ELF-1 (cell line): ENCODE results near the gene CALML5.

ENCODE experiments used
- DNase-seq: peaks from one replicate; pipeline ENCODE4 v3.0.0-alpha.2; 2016; ENCODE audit warnings: low read depth, low spot score

The CALML5 gene

DNA sequence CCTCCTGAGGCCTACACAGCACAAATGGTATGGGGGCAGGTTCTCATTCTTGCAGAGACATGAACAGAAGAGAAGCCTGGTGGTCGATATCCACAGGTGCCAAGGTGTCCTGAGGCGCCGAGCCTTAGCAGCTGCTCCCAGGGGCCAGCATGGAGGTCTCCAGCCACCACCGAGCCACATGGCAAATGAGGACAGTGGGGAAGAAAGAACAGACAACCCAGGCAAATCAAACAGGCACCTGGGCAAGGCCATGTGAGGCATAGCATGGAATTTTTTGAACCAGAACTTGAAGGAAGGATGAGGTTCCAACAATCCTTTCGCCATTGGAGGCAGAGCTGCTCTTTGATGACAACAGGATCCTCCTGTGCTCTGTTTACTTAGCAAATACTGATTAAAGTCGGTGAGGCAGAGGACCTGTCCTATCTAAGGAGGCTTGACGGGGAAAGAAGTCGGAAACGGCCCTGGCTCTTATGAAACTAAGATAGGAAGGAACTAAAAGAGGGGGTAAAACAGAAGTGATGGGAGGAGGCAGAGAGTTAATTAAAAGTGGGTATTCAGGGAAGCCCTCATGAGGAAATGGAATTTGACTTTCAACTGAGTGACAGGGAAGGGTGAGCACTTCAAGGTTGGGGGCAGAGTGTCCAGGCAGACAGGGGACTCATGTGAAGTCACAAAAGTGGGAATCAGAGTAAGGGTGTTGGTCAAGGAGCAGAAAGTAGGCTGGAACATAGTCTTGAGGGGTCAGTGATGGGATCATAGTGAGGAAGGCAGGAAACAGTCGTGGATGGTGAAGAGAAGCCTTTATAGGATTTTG, 16.8 kb upstream of the CALML5 start:
- DNase-seq, result no peak

DNA sequence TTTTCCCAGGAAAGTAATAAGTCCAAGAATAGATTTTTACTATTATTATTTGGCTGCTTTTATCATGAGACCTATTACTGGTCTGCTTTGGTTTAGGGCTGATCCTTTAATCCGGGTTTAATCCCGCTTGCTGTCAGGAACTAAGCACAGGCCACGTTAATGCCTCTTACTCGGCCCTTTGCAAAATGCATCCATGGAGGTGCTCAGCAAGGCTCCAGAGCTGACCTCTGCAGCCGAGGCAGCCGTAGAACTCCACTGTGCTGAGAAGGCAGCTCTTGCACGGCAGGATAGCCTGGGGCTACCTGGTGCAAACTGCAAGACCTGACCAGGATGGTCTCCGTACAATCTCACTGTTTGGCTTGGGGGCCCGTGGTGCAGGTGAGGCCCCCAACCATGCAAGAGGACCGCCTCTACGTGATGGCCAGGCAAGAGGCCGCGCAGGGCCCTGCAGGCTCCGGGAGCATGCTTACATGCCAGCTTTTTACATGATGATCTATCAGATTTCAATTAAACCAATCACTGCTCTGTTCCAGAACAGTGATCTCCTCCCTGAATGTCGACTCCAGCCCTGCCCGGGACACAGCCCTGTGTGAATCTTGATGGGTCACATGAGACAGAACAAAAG, 15.0 kb upstream of the CALML5 start:
- peak; percentile 79 for DNase-seq

DNA sequence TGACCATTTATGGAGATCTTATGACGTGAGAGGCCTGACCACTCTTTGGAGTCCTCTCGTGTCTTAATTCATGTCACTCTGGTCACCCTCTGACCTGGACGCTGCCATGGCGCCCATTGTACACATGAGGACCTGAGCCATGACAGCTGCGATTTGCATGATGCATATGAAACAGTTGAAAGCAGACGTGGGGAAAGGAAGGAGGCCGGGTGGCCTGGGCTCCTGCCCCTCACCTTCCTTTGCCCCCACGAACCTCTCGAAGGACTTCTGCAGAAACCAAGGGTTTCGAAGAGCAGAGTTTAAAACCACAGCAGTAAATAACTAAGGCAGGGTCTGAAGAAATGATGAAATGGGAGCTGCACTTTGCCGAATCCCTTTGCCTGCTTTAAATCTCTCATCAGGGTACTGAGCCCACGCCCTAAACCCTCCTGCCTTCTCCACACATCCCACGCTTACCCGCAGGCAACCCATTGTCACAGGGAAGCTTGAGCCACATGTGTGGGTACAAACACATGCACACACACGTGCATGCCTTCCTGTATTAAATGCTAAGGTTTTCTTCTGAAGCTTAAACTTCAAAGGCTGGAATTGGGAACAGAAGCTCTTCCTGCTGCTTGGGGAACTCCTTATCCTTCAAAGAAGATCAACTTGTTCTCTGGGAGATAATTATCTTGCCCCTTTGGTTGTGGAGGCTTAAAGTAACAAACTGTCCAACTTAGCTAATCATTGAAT, 13.7 kb upstream of the CALML5 start:
- DNase-seq, result no peak

DNA sequence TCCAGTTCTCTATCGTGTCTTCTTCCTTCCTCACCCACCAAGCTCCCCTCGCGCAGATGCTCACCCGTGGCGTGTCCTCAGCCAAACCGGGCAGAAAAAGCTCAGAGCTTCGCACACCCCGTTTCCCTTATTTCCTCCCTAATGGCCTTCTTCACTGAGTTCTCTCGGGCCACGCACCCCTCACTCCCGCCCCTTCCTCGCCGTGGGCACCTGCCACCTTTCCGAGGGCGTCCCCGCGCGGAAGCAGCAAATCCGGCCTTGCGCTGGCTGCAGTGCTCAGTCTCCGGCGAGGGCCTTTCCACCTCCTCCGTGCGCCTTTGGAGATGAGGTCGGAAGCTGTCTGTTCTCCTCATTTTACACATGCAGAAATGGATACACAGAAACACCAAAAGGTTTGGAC, 13.0 kb upstream of the CALML5 start:
- DNase-seq, result no peak

DNA sequence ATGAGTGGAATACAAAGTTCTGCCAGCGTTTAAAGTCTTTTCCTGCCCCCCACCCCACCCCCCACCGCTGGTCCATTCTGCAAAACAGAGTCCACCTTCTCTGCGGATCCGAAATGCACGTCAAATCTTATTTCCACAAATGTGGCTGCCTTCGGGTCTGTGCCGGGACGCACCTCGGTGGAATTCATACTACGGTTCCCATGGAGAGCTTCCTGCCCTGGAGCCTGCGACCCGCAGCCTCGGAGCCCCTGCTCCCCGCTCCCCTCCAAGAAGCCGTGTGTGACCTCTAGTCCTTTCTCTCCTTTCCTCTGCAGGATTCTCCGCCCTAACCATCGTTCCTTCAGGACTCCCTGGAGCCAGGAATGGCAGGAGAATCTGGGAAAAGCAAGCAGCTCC, 12.5 kb upstream of the CALML5 start:
- DNase-seq, result peak; percentile 20

DNA sequence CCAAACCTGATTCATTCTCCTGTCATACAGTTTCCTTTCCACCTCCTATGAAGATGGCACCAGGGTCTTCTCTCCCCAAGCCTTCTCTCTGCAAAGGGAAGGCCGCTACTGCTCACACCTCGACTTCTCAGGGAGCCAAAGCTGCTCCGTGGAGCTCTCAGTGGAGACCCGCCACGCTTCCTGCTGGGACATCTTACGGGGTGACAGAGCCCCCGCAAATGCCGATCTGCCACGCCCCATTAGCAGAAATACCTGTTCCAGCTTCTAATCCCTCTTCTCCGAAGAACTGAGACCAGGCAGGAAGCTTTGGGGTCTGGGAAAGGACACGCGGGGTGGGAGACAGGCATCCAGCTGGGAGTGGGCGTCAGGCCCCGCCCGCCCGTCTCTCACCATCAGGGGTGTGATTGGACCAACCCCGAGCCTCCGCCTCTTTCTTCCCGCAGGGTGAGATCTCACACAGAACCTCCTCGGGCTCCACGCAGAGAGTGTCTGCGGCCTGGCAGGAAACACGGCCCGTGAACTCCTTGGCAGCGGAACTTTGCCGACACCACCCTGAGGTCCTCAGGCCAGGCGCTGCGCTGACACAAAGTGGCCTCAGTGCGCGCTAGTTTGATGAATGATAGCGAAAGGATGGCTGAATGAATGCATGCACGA, 12.0 kb upstream of the CALML5 start:
- peak; percentile 24 for DNase-seq

DNA sequence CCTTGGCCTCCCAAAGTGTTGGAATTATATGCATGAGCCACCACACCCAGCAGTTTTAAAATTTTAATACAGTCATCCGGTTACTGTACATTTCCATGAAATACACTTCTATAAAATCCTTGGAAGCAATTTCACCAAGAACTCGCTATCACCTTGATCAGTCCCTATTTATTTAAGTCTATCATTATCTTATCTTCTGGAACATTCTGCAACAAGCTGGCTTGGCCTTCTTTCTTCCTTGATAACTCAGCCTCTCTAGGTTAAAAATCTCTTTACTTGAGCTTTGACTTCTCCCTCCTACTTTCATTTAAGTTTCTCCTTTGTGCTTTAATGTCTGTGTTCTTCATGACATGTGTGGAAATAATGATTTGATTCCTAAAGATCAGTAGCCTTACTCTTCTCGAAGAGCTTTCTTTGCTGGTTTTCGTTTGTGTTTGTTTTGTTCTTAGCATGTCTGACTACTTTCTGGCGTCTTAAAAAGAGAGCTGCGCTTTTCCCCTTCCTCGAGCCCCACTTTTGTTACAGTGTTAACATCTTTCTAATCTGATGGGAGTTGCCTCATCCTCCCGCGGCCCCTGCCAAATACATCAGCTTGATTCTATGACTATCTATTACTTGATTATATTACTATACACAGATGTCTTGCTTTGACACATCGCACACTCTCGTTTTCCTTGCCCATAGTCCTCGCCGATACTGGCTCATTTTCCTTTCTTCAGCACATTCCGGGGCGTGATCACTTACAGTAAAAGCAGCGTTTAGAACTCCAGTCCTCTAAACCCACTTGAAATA, 11.1 kb upstream of the CALML5 start:
- DNase-seq, result no peak

DNA sequence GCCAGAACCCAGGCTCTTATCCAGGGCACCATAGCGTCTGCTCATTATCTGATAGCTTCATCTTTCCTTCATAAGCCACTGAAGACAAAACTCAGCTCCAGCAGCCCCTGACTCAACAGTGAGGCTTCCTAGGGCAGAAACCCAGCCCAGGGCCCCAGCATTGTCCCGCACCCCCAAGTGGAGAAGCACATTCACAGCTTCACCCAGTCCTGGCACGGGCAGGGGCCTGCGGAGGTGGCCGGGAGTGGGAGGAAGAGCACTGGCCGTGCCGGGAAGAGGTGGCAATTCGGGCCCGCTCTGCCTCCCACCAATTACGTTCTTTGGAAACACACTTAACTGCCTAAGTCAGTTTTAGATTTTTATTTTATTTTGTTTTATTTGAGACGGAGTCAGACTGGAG, 10.3 kb upstream of the CALML5 start:
- DNase-seq, result no peak

DNA sequence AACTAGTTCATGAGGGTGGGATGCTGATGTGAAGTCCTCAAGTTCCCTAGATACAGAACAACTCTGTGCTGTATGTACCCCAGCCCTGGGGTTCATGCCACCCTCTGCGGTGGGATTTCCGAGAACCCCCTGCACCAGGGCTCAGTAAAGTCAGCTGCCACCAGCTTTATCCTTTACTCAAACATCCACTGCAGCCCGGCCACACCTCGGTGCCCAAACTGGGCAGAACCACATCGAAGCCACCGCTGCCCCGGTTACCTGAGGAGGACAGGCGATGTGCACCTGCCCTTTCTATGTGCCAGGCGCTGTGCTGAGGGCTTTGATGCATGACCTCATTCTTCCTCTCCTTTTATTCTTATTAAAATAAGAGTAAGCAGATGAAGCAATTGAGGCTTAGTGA, 9.9 kb upstream of the CALML5 start:
- no peak for DNase-seq

DNA sequence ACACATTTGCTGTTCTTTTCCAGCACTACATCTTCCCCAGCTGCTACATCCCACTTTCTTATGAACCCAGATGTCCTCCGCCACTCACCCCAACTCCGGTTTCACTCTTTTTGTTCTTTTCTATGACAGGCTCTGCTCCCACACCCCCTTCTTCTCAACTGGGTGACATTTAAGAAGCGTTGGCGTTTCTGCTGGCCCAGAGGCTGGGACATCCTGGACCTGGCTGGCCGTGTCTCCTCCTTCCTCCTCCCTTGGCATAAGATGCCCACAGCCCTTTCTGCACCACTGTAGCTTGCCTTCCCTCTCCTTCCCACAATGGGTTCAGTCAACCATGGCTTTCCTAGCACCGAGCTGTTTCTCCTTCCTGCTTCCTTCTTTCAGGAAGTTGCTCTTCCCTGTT, 9.4 kb upstream of the CALML5 start:
- no peak for DNase-seq

DNA sequence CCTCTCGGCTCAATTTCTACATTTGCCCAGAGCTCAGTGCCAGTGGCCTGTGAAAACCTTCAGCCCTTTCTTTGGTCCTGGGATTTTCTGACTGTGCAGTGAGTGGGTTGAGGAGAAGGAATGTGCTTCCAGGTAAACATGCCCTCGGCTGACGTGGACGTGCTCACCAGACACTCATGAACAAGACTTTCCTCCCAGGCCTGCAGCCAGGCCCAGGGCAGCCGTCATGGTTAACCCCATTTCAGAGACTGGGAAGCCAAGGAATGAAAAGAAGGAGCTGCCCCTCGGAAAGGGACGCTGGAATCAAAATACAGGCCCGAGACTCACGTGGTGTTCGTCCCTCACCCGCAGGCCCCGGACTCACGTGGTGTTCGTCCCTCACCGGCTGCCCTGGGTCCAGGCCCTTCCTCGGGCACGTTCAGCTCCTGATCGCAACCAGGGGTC, 8.8 kb upstream of the CALML5 start:
- DNase-seq, result no peak

DNA sequence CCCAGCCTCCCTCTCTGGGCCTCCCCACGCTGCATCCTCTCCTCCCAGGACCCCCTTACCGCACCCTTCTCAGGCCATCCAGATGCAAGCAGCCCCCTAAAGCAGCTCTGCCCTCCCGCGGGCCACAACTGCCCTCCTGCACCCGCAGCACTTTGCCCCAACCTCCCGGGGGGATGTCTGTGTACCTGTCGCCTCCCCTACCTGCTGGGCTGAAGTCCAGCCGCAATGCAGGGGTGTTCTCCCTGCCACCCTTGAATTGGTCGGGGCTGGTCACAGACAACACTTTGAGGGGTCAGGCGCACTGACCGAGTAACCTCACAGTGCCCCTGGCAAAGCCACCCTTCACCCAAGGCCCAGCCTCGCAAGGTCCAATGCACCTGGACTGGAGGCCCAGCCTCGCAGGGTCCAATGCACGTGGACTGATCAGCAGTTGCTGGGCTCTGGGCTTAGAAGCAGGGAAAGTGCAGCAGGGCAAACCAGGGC, 8.3 kb upstream of the CALML5 start:
- no peak for DNase-seq

DNA sequence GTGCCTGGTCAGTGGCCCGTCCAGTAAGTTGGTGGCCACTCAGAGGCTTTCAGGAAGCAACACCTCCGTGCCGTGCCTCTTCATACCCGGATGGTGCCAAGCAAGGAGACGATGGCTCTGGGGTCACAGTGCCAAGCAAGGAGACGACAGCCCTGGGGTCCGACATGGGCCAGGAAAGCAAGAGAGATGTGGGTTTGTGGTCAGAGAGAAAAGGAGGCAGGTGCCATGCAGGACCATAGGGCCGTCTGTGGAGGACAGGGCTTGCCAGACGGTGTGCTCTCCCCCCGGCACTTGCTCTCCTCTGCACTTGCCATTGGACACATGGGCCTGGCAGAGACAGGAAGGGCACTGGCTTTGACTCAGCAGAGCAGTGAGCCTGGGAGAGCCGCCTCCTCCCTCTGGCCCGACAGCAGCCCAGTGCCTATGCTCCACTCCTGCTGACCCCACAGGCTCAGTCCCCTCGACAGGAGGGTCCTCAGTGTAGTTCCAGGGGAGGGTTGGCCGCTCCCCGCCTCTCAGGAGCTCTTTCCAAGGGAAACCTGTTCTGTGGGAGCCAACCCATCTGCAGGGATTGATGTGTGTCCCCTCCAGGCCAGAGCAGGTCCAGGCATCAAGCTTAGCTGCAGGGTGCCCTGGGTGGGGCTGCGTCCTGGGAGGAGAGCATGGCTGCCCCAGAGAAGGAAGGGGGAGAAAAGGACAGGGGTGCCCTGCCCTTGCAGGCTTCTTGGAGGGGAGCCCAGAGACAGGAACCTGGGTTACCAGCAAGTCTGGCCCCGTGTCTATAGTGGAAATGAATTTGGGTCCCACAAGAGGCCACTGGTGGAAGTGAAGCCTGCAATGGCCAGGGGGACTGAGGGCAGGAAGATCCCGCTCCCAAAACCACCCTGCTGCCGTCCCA, 7.6 kb upstream of the CALML5 start:
- DNase-seq, result no peak

DNA sequence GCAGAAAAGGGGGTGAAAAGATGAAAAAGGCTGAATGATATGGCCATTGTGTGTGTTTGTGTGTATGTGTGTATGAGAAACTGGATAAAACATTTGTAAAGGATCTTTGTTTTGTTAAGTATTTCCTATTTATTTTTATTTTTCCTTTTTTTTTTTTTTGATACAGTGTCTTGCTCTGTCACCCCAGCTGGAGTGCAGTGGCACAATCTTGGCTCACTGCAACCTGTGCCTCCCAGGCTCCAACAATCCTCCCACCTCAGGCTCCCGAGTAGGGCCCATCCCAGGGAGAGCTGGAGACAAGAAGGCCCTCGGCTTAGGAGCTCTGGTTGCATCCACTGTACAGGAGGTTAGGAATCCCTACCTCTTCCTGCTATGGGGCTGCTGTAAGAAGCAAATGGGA, 6.9 kb upstream of the CALML5 start:
- no peak for DNase-seq

DNA sequence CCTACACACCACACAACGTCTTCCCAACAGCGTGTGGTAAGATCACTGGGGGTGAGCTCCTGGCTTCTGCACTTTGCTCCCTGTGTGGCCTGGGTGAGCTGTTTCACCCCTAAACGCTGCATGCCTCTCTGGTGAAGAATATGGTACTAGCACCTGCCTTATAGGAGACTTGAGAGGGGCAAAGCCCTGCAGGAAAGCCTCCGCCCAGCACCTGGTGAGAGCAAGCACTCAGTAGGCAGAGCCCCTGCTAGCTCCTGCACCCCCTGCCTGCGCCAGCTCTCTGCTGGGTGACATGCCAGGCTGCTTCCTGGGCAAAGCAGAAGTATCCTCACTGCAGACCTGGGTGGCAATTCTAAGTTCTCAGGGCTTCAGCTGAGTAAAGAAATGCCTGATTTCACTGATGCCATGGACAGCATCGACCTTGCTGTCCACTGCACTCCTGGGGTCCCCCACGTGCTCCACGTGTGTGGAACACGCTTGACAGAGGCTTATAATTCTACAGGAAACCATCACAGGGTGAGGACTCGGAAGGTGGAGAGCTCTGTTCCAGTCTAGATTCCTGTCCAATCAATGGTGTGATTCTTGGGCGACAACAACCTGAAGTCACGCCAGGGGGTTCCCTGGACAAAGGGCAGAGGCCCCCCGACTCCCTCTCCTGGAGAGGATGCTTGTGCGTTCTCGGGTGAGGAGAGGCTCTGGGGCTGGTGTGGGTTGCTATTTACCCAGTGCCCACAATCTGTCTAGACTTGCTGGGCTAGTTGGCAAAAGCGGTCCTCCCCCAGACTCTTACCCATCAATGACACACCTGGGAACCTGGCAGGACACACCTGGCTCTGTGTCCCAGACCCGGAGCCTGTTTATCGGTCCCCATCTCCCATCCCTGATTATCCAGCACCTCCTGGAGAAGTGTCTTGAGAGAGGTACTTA, 5.0 kb upstream of the CALML5 start:
- DNase-seq, result no peak

DNA sequence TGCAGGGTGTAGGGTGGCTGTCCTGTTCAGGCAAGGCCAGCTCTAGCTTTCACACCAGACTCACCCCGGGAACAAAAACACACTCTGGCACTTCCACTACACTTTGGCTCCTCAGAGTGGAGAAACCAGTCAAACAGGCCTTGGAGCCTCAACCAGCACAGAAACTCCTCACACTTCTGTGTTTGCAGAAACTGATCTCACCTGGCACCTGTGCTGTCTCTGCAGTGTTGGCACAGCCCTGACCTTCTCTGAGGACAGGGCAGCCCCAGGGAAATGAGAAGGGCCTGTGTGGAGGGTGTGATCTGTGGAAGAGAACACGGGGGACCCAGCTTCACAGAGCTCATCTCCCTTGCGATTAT, 4.1 kb upstream of the CALML5 start:
- DNase-seq, result peak; percentile 70

DNA sequence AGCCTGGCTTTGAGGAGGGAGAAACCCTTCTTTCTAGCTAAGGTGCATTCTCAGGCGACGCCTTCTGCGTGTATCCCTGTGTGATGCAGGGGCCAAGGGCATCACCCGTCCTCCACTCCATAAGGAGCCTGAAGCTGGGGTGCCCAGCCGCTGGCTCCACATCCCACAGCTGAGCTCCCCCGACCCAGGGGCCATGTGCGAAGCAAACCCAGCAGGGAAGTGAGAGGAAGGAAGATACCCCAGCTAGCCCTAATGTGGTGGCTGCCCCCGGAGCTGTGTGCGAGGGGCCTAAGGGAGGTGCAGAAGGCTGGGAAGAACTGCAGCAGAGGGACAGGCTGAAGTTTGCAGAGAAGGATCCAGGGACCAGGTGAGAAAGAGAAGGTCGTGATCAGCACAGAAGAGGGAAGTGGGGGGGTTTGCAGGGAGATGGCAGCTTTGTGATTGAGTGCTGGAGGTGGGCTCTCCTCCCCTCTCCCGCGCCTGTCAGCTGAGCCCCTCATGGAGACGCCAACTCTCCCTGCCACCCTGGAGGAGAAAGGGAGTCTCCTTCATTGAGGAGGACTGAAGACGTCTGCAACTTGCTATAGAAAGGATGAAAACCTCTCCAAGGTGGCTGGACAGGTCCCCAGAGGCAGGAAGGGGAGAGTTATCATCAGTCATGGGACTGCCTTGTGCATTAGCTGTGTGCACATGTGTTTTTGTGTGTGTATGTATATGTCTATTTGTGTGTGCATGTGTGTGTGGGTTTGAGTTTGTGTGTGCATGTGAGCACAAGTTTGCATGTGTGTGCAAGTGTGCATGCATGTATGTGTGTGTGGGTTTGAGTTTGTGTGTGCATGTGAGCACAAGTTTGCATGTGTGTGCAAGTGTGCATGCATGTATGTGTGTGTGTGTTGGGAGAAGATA, 3.5 kb upstream of the CALML5 start:
- no peak for DNase-seq

DNA sequence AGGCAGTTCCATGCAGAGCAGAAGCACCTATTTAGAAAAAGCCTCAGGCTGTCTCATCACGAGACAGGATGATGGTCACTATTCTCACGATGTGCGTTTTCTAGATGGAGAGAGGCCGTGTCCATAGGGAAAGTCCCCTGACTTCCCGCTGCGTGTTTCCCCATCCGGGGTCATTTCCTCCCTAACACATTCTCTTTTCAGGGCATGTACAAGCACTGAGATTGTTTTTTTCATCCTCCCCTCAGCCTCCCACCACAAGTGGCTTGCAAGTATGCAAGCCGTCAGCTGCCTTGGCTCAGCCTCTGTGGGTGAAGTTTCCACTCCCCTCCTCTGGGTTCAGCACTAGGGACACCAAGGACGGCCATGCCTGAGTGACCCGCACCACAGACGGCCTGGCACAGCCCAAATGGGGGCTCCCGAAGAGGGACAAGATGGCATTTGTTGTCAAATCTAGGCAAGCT, 2.7 kb upstream of the CALML5 start:
- DNase-seq, result no peak
